K562 (cell line): Measurements from ENCODE around the gene WDR76. TPM values are rescaled to one million over a fixed set of nuclear protein-coding genes. Genes with fewer than 3 reads are reported as not detected.

ENCODE experiments used
- BACH1 ChIP-seq: fragments of 200-800 bp; sonication (Bioruptor generic); IDR thresholded peaks from 2 replicates; pipeline ENCODE4 v1.6.1; 2016; ENCODE audit warnings: missing genetic modification characterization, missing compliant biosample characterization
- CC2D1A ChIP-seq: fragments of 450-650 bp; IDR thresholded peaks from 2 replicates; pipeline ENCODE4 v1.6.1; 2017; ENCODE audit warnings: mild to moderate bottlenecking
- CCNT2 ChIP-seq: IDR thresholded peaks from 2 replicates; pipeline ENCODE4 v1.6.1; 2011; ENCODE audit warnings: borderline replicate concordance, low read depth, mild to moderate bottlenecking, moderate library complexity, mixed read lengths, low read length; ENCODE audit not compliant: insufficient read length; ENCODE audit errors: extremely low read depth
- ESRRB ChIP-seq: fragments of 250-450 bp; sonication (Bioruptor Pico); IDR thresholded peaks from 2 replicates; pipeline ENCODE4 v1.5.0; 2020; ENCODE audit warnings: mild to moderate bottlenecking, moderate library complexity, borderline replicate concordance
- GTF2F1 ChIP-seq: IDR thresholded peaks from 2 replicates; pipeline ENCODE4 v1.6.1; 2011; ENCODE audit warnings: low read depth, low read length, improper control_type of control experiment
- KLF1 ChIP-seq: fragments of 450-650 bp; IDR thresholded peaks from 2 replicates; pipeline ENCODE4 v1.6.1; 2016; ENCODE audit warnings: missing genetic modification characterization, missing compliant biosample characterization
- KLF6 ChIP-seq: fragments of 250-450 bp; sonication (Bioruptor Pico); IDR thresholded peaks from 2 replicates; pipeline ENCODE4 v1.4.0; 2020; ENCODE audit warnings: mild to moderate bottlenecking, moderate library complexity, borderline replicate concordance
- MAFG ChIP-seq: fragments of 450-650 bp; conservative IDR thresholded peaks from 2 replicates; pipeline ENCODE4 v1.6.1; 2016; ENCODE audit warnings: missing genetic modification characterization, missing compliant biosample characterization
- NCOR1 ChIP-seq: fragments of 450-650 bp; IDR thresholded peaks from 2 replicates; pipeline ENCODE4 v1.6.1; 2016; ENCODE audit warnings: mild to moderate bottlenecking, moderate library complexity
- NR2C2 ChIP-seq, 2 experiments: fragments of 200-800 bp in 1 of 2; sonication (Bioruptor generic) in 1 of 2; sonication (generic) in 1 of 2; formaldehyde crosslinking in 1 of 2; IDR thresholded peaks; 2 replicates each; pipeline versions ENCODE4 v1.6.1 to v1.8.0; 2016 to 2022; ENCODE audit warnings: mild to moderate bottlenecking in 1 of 2, missing compliant biosample characterization in 1 of 2, missing genetic modification characterization in 1 of 2, missing genetic modification reagents in 1 of 2
- PHF8 ChIP-seq: fragments of 200-600 bp; sonication (generic); IDR thresholded peaks from 2 replicates; pipeline ENCODE4 v1.6.1; 2012; ENCODE audit warnings: mixed run types, mild to moderate bottlenecking, inconsistent platforms, low read length, moderate library complexity, borderline replicate concordance
- RB1 ChIP-seq: fragments of 450-650 bp; IDR thresholded peaks from 2 replicates; pipeline ENCODE4 v1.6.1; 2017; ENCODE audit warnings: low read depth, mild to moderate bottlenecking
- SMARCC2 ChIP-seq: fragments of 450-650 bp; IDR thresholded peaks from 2 replicates; pipeline ENCODE4 v1.6.1; 2017; ENCODE audit warnings: antibody characterized with exemption, moderate library complexity, mild to moderate bottlenecking, low read depth
- SPI1 ChIP-seq: IDR thresholded peaks from 2 replicates; pipeline ENCODE4 v1.6.1; 2011; ENCODE audit warnings: low read depth, low read length, control low read depth, borderline replicate concordance
- ZKSCAN3 ChIP-seq: fragments of 250-450 bp; sonication (Bioruptor Pico); IDR thresholded peaks from 2 replicates; pipeline ENCODE4 v1.4.0; 2020
- ZNF184 ChIP-seq: sonication (generic); formaldehyde crosslinking; IDR thresholded peaks from 2 replicates; pipeline ENCODE4 v1.5.0; 2020; ENCODE audit warnings: missing genetic modification reagents
- ZNF232 ChIP-seq: sonication (generic); formaldehyde crosslinking; IDR thresholded peaks from 2 replicates; pipeline ENCODE4 v1.8.0; 2022; ENCODE audit warnings: mild to moderate bottlenecking, missing genetic modification reagents
- ZNF347 ChIP-seq: fragments of 450-650 bp; formaldehyde crosslinking; IDR thresholded peaks from 2 replicates; pipeline ENCODE4 v1.4.0; 2020; ENCODE audit warnings: low read depth, mild to moderate bottlenecking, moderate library complexity
- ZNF76 ChIP-seq: fragments of 250-450 bp; sonication (Bioruptor Pico); IDR thresholded peaks from 2 replicates; pipeline ENCODE4 v1.4.0; 2020; ENCODE audit warnings: mild to moderate bottlenecking, moderate library complexity, borderline replicate concordance
- polyA plus RNA-seq, 8 experiments: library from polyadenylated mRNA; depleted of rRNA in 4 of 8; stranded (reverse) in 5 of 8; unstranded in 3 of 8; fragments of >200 nt; fragmentation: Nextera tagmentation in 2 of 8; fragmentation: Illumina TruSeq in 1 of 8; extraction: Ambion mirVana in 2 of 8; extraction: Trizol in 1 of 8; gene quantifications; 2 replicates each; pipeline versions ENCODE4 v1.2.1 to v1.2.3, GENCODE V29; 2011 to 2014; ENCODE audit warnings: inconsistent platforms in 1 of 8, missing spikeins in 1 of 8
- total RNA-seq, 7 experiments: library from RNA; depleted of rRNA in 6 of 7; stranded (reverse); fragments of >200 nt in 6 of 7; fragmentation: Illumina TruSeq in 2 of 7; extraction: Trizol in 2 of 7; gene quantifications; 2 replicates each; pipeline versions ENCODE4 v1.2.1 to v1.2.3, GENCODE V29; 2011 to 2021; ENCODE audit warnings: low replicate concordance in 1 of 7
- TF ChIP-seq, protein P1 (sequence below): IDR thresholded peaks from 2 replicates; pipeline ENCODE4 v1.6.1; 2012; ENCODE audit warnings: low read depth, low read length, improper control_type of control experiment, borderline replicate concordance
- TF ChIP-seq, protein P2 (sequence below): sonication (generic); formaldehyde crosslinking; IDR thresholded peaks from 2 replicates; pipeline ENCODE4 v1.8.0; 2022; ENCODE audit warnings: mild to moderate bottlenecking, missing genetic modification reagents
- TF ChIP-seq, protein P3 (sequence below): fragments of 150-350 bp; IDR thresholded peaks from 2 replicates; pipeline ENCODE4 v1.6.1; 2014; ENCODE audit warnings: low read depth, mild to moderate bottlenecking, low read length, borderline replicate concordance

The WDR76 gene
- total and polyA plus RNA-seq, 9 of the 15 experiments (the other 6 are each of a cell fraction or from before 2014, with no cell fraction given): 9.8 to 69.5 (median 44.4) TPM

DNA sequence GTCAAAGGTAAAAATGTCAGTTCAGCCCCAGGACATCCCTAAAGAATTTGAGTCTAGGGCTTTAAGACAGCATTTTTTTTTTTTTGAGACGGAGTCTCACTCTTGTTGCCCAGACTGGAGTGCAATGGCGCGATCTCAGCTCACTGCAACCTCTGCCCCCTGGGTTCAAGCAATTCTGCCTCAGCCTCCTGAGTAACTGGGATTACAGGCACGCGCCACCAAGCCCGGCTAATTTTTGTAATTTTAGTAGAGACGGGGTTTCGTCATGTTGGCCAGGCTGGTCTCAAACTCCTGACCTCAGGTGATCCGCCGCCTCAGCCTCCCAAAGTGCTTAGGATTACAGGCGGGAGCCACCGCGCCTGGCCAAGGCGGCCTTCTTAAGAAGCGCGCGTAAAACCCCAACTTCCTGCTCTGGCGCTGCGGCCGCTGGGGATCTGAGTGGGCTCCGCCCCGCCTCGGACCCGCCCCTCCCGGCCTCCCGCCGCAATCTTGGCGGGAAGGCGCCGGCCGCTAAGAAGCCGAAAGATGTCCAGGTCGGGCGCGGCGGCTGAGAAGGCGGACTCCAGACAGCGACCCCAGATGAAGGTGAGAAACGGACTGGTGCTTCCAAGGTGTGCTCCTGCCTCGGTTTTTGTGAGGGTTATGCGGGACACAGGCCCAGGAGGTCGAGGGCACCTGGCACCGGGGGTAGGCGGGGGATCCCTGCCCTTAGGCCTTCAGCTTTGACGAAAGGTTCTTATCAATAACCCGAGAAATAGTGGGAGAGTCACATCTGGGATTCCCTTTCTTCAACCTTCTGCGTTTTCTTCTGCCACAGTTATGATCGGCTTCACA lies at the start of gene WDR76 (continued):
- TF ChIP-seq, protein P1, sequence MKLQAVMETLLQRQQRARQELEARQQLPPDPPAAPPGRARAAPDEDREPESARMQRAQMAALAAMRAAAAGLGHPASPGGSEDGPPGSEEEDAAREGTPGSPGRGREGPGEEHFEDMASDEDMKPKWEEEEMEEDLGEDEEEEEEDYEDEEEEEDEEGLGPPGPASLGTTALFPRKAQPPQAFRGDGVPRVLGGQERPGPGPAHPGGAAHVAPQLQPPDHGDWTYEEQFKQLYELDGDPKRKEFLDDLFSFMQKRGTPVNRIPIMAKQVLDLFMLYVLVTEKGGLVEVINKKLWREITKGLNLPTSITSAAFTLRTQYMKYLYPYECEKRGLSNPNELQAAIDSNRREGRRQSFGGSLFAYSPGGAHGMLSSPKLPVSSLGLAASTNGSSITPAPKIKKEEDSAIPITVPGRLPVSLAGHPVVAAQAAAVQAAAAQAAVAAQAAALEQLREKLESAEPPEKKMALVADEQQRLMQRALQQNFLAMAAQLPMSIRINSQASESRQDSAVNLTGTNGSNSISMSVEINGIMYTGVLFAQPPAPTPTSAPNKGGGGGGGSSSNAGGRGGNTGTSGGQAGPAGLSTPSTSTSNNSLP: no peak
- peak; percentile 84 for TF ChIP-seq PHF8
- TF ChIP-seq MAFG (tag): no peak
- TF ChIP-seq BACH1 (tag): no peak
- TF ChIP-seq SMARCC2: no peak
- TF ChIP-seq ZNF232 (CRISPR knock-in tag): no peak
- 0 out of 2 replicates have a peak, but pooled peaks have one; percentile 44 for TF ChIP-seq KLF6 (CRISPR knock-in tag)
- TF ChIP-seq ZKSCAN3 (CRISPR knock-in tag): no peak
- peak; percentile 62; the same call in 1 of the 2 replicates for TF ChIP-seq GTF2F1
- TF ChIP-seq, protein P2, sequence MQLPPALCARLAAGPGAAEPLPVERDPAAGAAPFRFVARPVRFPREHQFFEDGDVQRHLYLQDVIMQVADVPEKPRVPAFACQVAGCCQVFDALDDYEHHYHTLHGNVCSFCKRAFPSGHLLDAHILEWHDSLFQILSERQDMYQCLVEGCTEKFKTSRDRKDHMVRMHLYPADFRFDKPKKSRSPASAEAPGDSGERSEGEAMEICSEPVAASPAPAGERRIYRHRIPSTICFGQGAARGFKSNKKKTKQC (CRISPR knock-in tag): peak; percentile 81
- no peak for TF ChIP-seq ZNF184 (CRISPR knock-in tag)
- TF ChIP-seq CC2D1A: 0 out of 2 replicates have a peak, but pooled peaks have one; percentile 22
- no peak for TF ChIP-seq ESRRB
- TF ChIP-seq ZNF76 (CRISPR knock-in tag): no peak
- TF ChIP-seq KLF1: 0 out of 2 replicates have a peak, but pooled peaks have one; percentile 54
- no peak for TF ChIP-seq ZNF347 (CRISPR knock-in tag)
- TF ChIP-seq RB1: peak; percentile 100
- TF ChIP-seq NCOR1: no peak
- no peak for TF ChIP-seq NR2C2 (CRISPR knock-in tag; IDR thresholded peaks at IDR 0.05)
- TF ChIP-seq NR2C2 (tag; IDR thresholded peaks at IDR 0.05): peak; percentile 41; the same call in 1 of the 2 replicates
- TF ChIP-seq, protein P3, sequence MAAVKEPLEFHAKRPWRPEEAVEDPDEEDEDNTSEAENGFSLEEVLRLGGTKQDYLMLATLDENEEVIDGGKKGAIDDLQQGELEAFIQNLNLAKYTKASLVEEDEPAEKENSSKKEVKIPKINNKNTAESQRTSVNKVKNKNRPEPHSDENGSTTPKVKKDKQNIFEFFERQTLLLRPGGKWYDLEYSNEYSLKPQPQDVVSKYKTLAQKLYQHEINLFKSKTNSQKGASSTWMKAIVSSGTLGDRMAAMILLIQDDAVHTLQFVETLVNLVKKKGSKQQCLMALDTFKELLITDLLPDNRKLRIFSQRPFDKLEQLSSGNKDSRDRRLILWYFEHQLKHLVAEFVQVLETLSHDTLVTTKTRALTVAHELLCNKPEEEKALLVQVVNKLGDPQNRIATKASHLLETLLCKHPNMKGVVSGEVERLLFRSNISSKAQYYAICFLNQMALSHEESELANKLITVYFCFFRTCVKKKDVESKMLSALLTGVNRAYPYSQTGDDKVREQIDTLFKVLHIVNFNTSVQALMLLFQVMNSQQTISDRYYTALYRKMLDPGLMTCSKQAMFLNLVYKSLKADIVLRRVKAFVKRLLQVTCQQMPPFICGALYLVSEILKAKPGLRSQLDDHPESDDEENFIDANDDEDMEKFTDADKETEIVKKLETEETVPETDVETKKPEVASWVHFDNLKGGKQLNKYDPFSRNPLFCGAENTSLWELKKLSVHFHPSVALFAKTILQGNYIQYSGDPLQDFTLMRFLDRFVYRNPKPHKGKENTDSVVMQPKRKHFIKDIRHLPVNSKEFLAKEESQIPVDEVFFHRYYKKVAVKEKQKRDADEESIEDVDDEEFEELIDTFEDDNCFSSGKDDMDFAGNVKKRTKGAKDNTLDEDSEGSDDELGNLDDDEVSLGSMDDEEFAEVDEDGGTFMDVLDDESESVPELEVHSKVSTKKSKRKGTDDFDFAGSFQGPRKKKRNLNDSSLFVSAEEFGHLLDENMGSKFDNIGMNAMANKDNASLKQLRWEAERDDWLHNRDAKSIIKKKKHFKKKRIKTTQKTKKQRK: no peak
- TF ChIP-seq CCNT2: peak; percentile 54
- TF ChIP-seq SPI1: no peak
